ENCODE results near the gene QRSL1. TPM values are rescaled to one million over a fixed set of nuclear protein-coding genes. Genes with fewer than 3 reads are reported as not detected.

The QRSL1 gene
- total and polyA plus RNA-seq, 2 experiments from 2014 or later: 18.4 to 19.3 TPM

DNA sequence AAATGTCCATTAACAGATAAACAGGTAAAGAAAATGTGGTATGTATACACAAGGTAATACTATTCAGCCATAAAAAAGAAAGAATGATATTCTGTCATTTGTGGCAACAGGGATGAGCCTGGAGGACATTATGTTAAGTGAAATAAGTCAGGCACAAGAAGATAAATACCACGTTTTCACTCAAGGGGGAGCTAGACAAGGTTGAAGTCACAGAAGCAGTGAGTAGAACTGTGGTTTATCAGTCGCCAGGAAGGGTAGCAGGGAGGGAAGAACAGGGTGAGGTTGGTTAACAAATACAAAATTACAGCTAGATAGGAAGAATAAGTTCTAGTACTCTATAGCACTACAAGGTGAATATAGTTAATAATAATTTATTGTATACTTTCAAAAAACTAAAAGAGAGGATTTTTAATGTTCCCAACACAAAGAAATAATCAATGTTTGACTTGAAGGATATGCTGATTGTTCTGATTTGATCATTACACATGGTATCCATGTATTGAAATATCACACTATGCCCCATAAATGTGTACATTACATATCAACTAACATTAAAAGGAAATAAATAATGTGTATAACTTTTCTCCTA, 21.2 kb upstream of the QRSL1 start:
- no peak overlapping the region; the same call in 2 of the 3 replicates for H3K4me3 Mint-ChIP-seq
- Histone ChIP-seq H3K36me3 (ENCODE audit: insufficient read depth) (no peaks in the 10 kb centered on the region), H3K27ac (ENCODE audit: low read depth) (no peak overlapping the region), H3K4me1 (ENCODE audit: insufficient read depth) (peaks cover 19% of the 10 kb centered on the region), H3K4me2 (no peak overlapping the region), H3K79me2 (replicated peaks; ENCODE audit: insufficient read depth) (no peaks in the 10 kb centered on the region), H3K27me3 (ENCODE audit: insufficient read depth) (no peaks in the 10 kb centered on the region), H3K9me2 (ENCODE audit: insufficient read depth) (no peaks in the 10 kb centered on the region), H4K20me1 (replicated peaks; ENCODE audit: insufficient read depth) (no peaks in the 10 kb centered on the region), H2AFZ (no peak overlapping the region), H3F3A (replicated peaks; ENCODE audit: low read depth) (peaks cover 3% of the 10 kb centered on the region; the same call in 1 of the 2 replicates), H3K4me3 (no peak overlapping the region)
- no peak for TF ChIP-seq CREB1 (CRISPR knock-in tag; IDR thresholded peaks at IDR 0.05; ENCODE audit: low read depth)
- no peak for TF ChIP-seq ZNF331 (CRISPR knock-in tag; IDR thresholded peaks at IDR 0.05; ENCODE audit: low read depth)
- TF ChIP-seq, protein P1, sequence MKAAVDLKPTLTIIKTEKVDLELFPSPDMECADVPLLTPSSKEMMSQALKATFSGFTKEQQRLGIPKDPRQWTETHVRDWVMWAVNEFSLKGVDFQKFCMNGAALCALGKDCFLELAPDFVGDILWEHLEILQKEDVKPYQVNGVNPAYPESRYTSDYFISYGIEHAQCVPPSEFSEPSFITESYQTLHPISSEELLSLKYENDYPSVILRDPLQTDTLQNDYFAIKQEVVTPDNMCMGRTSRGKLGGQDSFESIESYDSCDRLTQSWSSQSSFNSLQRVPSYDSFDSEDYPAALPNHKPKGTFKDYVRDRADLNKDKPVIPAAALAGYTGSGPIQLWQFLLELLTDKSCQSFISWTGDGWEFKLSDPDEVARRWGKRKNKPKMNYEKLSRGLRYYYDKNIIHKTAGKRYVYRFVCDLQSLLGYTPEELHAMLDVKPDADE (IDR thresholded peaks at IDR 0.05): no peak
- TF ChIP-seq, protein P2, sequence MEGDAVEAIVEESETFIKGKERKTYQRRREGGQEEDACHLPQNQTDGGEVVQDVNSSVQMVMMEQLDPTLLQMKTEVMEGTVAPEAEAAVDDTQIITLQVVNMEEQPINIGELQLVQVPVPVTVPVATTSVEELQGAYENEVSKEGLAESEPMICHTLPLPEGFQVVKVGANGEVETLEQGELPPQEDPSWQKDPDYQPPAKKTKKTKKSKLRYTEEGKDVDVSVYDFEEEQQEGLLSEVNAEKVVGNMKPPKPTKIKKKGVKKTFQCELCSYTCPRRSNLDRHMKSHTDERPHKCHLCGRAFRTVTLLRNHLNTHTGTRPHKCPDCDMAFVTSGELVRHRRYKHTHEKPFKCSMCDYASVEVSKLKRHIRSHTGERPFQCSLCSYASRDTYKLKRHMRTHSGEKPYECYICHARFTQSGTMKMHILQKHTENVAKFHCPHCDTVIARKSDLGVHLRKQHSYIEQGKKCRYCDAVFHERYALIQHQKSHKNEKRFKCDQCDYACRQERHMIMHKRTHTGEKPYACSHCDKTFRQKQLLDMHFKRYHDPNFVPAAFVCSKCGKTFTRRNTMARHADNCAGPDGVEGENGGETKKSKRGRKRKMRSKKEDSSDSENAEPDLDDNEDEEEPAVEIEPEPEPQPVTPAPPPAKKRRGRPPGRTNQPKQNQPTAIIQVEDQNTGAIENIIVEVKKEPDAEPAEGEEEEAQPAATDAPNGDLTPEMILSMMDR (conservative IDR thresholded peaks at IDR 0.05; ENCODE audit: low read depth in 2 of 2): peak; percentile 85 to 89
- TF ChIP-seq, protein P3, sequence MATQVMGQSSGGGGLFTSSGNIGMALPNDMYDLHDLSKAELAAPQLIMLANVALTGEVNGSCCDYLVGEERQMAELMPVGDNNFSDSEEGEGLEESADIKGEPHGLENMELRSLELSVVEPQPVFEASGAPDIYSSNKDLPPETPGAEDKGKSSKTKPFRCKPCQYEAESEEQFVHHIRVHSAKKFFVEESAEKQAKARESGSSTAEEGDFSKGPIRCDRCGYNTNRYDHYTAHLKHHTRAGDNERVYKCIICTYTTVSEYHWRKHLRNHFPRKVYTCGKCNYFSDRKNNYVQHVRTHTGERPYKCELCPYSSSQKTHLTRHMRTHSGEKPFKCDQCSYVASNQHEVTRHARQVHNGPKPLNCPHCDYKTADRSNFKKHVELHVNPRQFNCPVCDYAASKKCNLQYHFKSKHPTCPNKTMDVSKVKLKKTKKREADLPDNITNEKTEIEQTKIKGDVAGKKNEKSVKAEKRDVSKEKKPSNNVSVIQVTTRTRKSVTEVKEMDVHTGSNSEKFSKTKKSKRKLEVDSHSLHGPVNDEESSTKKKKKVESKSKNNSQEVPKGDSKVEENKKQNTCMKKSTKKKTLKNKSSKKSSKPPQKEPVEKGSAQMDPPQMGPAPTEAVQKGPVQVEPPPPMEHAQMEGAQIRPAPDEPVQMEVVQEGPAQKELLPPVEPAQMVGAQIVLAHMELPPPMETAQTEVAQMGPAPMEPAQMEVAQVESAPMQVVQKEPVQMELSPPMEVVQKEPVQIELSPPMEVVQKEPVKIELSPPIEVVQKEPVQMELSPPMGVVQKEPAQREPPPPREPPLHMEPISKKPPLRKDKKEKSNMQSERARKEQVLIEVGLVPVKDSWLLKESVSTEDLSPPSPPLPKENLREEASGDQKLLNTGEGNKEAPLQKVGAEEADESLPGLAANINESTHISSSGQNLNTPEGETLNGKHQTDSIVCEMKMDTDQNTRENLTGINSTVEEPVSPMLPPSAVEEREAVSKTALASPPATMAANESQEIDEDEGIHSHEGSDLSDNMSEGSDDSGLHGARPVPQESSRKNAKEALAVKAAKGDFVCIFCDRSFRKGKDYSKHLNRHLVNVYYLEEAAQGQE (IDR thresholded peaks at IDR 0.05; ENCODE audit: unreplicated experiment): no peak
- TF ChIP-seq STAT1 (IDR thresholded peaks at IDR 0.05; ENCODE audit: unreplicated experiment): no peak
- TF ChIP-seq NANOG (IDR thresholded peaks at IDR 0.05; ENCODE audit: borderline replicate concordance): no peak
- no peak overlapping the region for H3K27ac Mint-ChIP-seq
- H3K36me3 Mint-ChIP-seq (ENCODE audit: low read depth): peaks cover 43% of the 10 kb centered on the region
- H3K4me1 Mint-ChIP-seq: peaks cover 32% of the 10 kb centered on the region
- H3K27me3 Mint-ChIP-seq (ENCODE audit: insufficient read depth, low read depth, poor library complexity): peaks cover 5% of the 10 kb centered on the region
- H3K9me3 Mint-ChIP-seq: peaks cover 18% of the 10 kb centered on the region
- ATAC-seq: peak; percentile 87
- peak; percentile 89 for DNase-seq (ENCODE audit: low spot score)

DNA sequence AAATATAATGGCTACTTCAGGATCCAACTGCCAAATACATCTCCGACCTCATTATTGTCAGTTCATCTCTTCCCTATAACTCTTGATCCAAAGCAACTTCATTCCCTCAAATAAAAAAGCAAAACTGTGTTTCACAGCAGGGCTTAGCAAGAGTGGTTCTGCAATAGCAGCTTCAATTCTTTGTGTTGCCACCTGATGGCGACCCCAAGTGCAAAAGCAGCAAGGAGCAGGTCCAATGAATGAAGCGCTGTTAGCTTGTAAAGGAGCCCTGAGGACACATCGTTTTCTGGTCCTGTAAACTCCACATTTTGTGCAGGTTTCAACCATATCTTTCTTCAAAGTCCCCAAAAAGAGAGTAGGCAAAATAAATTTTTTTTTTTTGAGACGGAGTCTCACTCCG, 19.7 kb upstream of the QRSL1 start:
- H3K27ac ChIP-seq (ENCODE audit: low read depth): no peak overlapping the region
- H3K9me2 ChIP-seq (ENCODE audit: insufficient read depth): no peaks in the 10 kb centered on the region
- no peak overlapping the region for H3K4me3 ChIP-seq
- H3K27ac Mint-ChIP-seq: no peak overlapping the region
- peak; percentile 51 for ATAC-seq
- no peaks in the 10 kb centered on the region for H3K79me2 ChIP-seq (replicated peaks; ENCODE audit: insufficient read depth)
- H3K4me1 Mint-ChIP-seq: peaks cover 47% of the 10 kb centered on the region
- peaks cover 18% of the 10 kb centered on the region for H3K9me3 Mint-ChIP-seq
- no peak overlapping the region for H2AFZ ChIP-seq
- no peaks in the 10 kb centered on the region for H3K27me3 ChIP-seq (ENCODE audit: insufficient read depth)
- H4K20me1 ChIP-seq (replicated peaks; ENCODE audit: insufficient read depth): no peaks in the 10 kb centered on the region
- no peak overlapping the region for H3K4me3 Mint-ChIP-seq
- peak; percentile 67 for DNase-seq (ENCODE audit: low spot score)
- TF ChIP-seq EZH2 (IDR thresholded peaks at IDR 0.05; ENCODE audit: low read depth, unreplicated experiment) (no peak), EZH2phosphoT487 (IDR thresholded peaks at IDR 0.05; ENCODE audit: unreplicated experiment) (no peak), POLR2AphosphoS5 (IDR thresholded peaks at IDR 0.05; ENCODE audit: low read depth) (no peak), ZNF331 (CRISPR knock-in tag; IDR thresholded peaks at IDR 0.05; ENCODE audit: low read depth) (peak; percentile 74)
- TF ChIP-seq, protein P2 (conservative IDR thresholded peaks at IDR 0.05; ENCODE audit: low read depth in 2 of 2): peak; percentile 60 to 81
- TF ChIP-seq, protein P1 (IDR thresholded peaks at IDR 0.05): no peak
- peaks cover 12% of the 10 kb centered on the region; the same call in 1 of the 2 replicates for H3F3A ChIP-seq (replicated peaks; ENCODE audit: low read depth)
- peaks cover 9% of the 10 kb centered on the region for H3K27me3 Mint-ChIP-seq (ENCODE audit: insufficient read depth, low read depth, poor library complexity)
- no peak overlapping the region for H3K4me2 ChIP-seq
- H3K36me3 Mint-ChIP-seq (ENCODE audit: low read depth): peaks cover 42% of the 10 kb centered on the region
- no peaks in the 10 kb centered on the region for H3K36me3 ChIP-seq (ENCODE audit: insufficient read depth)
- peaks cover 33% of the 10 kb centered on the region for H3K4me1 ChIP-seq (ENCODE audit: insufficient read depth)
